Measurements from ENCODE around the gene TTLL5. TPM values are rescaled to one million over a fixed set of nuclear protein-coding genes. Genes with fewer than 3 reads are reported as not detected.

TTLL5 gene
- total and polyA plus RNA-seq, 2 of the 4 experiments (the other 2 are of a cell fraction) = 11.9 to 16.7 TPM

DNA sequence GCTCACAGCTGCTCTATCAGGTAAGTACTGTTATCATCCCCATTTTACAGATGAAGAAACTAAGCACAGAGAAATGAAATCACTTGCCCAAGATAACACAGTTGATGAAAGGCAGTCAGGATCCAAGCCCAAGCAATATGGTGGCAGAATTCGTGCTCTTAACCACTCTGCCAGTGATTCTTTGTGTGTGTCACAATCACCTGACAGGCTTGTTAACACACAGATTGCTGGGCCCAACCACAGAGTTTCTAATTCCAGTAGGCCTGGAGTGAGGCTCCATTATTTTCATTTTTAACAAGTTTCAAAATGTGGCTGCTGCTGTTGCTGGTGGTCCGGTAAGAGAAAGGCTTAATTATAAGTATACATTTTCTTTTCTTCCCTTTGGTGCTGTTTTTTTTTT lies 186.5 kb downstream of the TTLL5 start:
- no peak overlapping the region; the same call in 1 of the 2 replicates for H3K14ac ChIP-seq (replicated peaks; ENCODE audit: low read depth, low read length)
- H4K8ac ChIP-seq (ENCODE audit: low read depth in 2 of 2, low read length in 2 of 2) = no peak overlapping the region
- no peak overlapping the region for H3K56ac ChIP-seq (ENCODE audit: extremely low read depth, insufficient read depth, low read length)
- no peak overlapping the region for H2BK5ac ChIP-seq (ENCODE audit: low read depth, low read length, poor library complexity, severe bottlenecking)
- POLR2A ChIA-PET (ENCODE audit: unreplicated experiment) = no interaction called here
- no peak overlapping the region for H3K23ac ChIP-seq (ENCODE audit: low read depth, low read length)
- no peak overlapping the region for H2AK5ac ChIP-seq (ENCODE audit: low read depth, low read length)
- no peak overlapping the region for H3K9ac ChIP-seq (ENCODE audit: low read depth, low read length)
- TF ChIP-seq MAZ (IDR thresholded peaks at IDR 0.05; ENCODE audit: borderline replicate concordance, low read depth, low read length) (no peak), RCOR1 (IDR thresholded peaks at IDR 0.05; ENCODE audit: insufficient replicate concordance, low read length) (no peak), MXI1 (IDR thresholded peaks at IDR 0.05; ENCODE audit: borderline replicate concordance, low read depth, low read length) (no peak), FOS (IDR thresholded peaks at IDR 0.05; ENCODE audit: low read depth, low read length) (no peak), POLR2A (IDR thresholded peaks at IDR 0.05; ENCODE audit: low read depth, low read length) (no peak), CHD1 (IDR thresholded peaks at IDR 0.05; ENCODE audit: low read depth, low read length) (no peak)
- dilution Hi-C loops (cut with HindIII; ENCODE audit: low sequenced_read_pairs, unreplicated experiment) = no loop called here
- no peak overlapping the region for H2AFZ ChIP-seq (replicated peaks; ENCODE audit: low read length, poor library complexity)
- ATAC-seq (ENCODE audit: low read depth) (no peak), DNase-seq (no peak)
- no peak overlapping the region for H3K4ac ChIP-seq (ENCODE audit: low read depth, low read length)
- H3K4me3 ChIP-seq (ENCODE audit: insufficient read depth, low read depth, low read length) = no peak overlapping the region
- H3K27ac ChIP-seq (ENCODE audit: insufficient read depth, low read length) = no peak overlapping the region
- no peak overlapping the region for H4K91ac ChIP-seq (ENCODE audit: insufficient read depth, low read depth, low read length)
- H3K9me3 ChIP-seq (ENCODE audit: control insufficient read depth, insufficient read depth, low read length) = no peaks in the 10 kb centered on the region
- H3K9me1 ChIP-seq (ENCODE audit: insufficient read depth, low read length) = no peaks in the 10 kb centered on the region; the same call in 1 of the 2 replicates
- in situ Hi-C loops (cut with MboI; ENCODE audit: low sequenced_read_pairs) = no loop called here
- H2AK9ac ChIP-seq (replicated peaks; ENCODE audit: low read depth, low read length, poor library complexity) = no peak overlapping the region
- H3K4me1 ChIP-seq (ENCODE audit: control insufficient read depth, insufficient read depth, low read length) = peaks cover 16% of the 10 kb centered on the region
- H3K36me3 ChIP-seq (ENCODE audit: control insufficient read depth, insufficient read depth, low read length) = no peaks in the 10 kb centered on the region
- H4K20me1 ChIP-seq (ENCODE audit: insufficient read depth, low read length) = no peaks in the 10 kb centered on the region
- no peak overlapping the region for H2BK15ac ChIP-seq (ENCODE audit: low read depth, low read length)
- H3K4me2 ChIP-seq (ENCODE audit: low read depth, low read length) = no peak overlapping the region
- H2BK20ac ChIP-seq (ENCODE audit: low read depth, low read length) = no peak overlapping the region
- 0 out of 2 replicates have a peak overlapping the region, but pooled peaks have one; percentile 17 for H4K5ac ChIP-seq (ENCODE audit: low read depth, low read length)
- peak overlapping the region; percentile 61; the same call in 1 of the 2 replicates for H3K18ac ChIP-seq (ENCODE audit: low read depth, low read length)
- intact Hi-C loops (cut with micrococcal nuclease) = no loop called here
- BruUV-seq (replicated peaks) = no TSS peak
- CTCF ChIA-PET = interaction anchor here (1.0 kb wide), 1 partner anchor 17 kb away, joined by 4 read pairs; no protein-coding TSS in a partner anchor
- H2BK120ac ChIP-seq (ENCODE audit: low read depth, low read length) = no peak overlapping the region; the same call in 1 of the 2 replicates
- H3K27me3 ChIP-seq (ENCODE audit: control insufficient read depth, insufficient read depth, low read length) = no peaks in the 10 kb centered on the region
- no peaks in the 10 kb centered on the region for H3K79me1 ChIP-seq (ENCODE audit: low read depth in 1 of 2, low read length in 2 of 2)
- WGBS, 2 experiments (ENCODE audit: extremely low coverage in 2 of 2, insufficient read length in 1 of 2) = 86% methylated on average over 1 of the region's 2 CpGs; no CpG with 5 or more reads in 1 of the 2 experiments
